Neural cell (in vitro differentiated cells): ENCODE data around the gene KIF6. TPM values are rescaled to one million over a fixed set of nuclear protein-coding genes. Genes with fewer than 3 reads are reported as not detected.

Experiments
- H2AFZ ChIP-seq: fragments of 200-600, 300-800 bp; sonication (generic), shearing (Covaris generic); 2 replicates; pipeline ENCODE4 v1.6.0; 2014; ENCODE audit warnings: low read depth, mild to moderate bottlenecking, antibody characterized with exemption, low read length, moderate library complexity
- H3F3A ChIP-seq: fragments of 200-600 bp; shearing (Covaris generic); 2 replicates; pipeline ENCODE4 v1.6.1; 2016; ENCODE audit warnings: mild to moderate bottlenecking, moderate library complexity, mixed read lengths, antibody characterized with exemption, low read length; ENCODE audit not compliant: insufficient read depth, poor library complexity, severe bottlenecking
- H3K27ac ChIP-seq: fragments of 200-600, 300-800 bp; sonication (generic), shearing (Covaris generic); 2 replicates; pipeline ENCODE4 v1.5.1; 2014; ENCODE audit warnings: mild to moderate bottlenecking, low read length, moderate library complexity
- H3K27me3 ChIP-seq: fragments of 300-800, 200-600 bp; sonication (generic), shearing (Covaris generic); 2 replicates; pipeline ENCODE4 v1.6.0; 2014; ENCODE audit warnings: mild to moderate bottlenecking, low read depth, low read length, moderate library complexity; ENCODE audit not compliant: insufficient read depth
- H3K36me3 ChIP-seq: fragments of 300-800, 200-600 bp; sonication (generic), shearing (Covaris generic); 2 replicates; pipeline ENCODE4 v1.5.1; 2014; ENCODE audit warnings: mild to moderate bottlenecking, antibody characterized with exemption, low read length, moderate library complexity; ENCODE audit not compliant: insufficient read depth
- H3K4me2 ChIP-seq: fragments of 300-800, 200-600 bp; sonication (generic), shearing (Covaris generic); 2 replicates; pipeline ENCODE4 v1.6.0; 2014; ENCODE audit warnings: mild to moderate bottlenecking, low read length
- H3K4me3 ChIP-seq: fragments of 300-800, 200-600 bp; sonication (generic), shearing (Covaris generic); 2 replicates; pipeline ENCODE4 v1.5.1; 2014; ENCODE audit warnings: mild to moderate bottlenecking, low read length, moderate library complexity
- H3K79me2 ChIP-seq: fragments of 200-600 bp; shearing (Covaris generic); replicated peaks from 2 replicates; pipeline ENCODE4 v1.6.0; 2014; ENCODE audit warnings: mild to moderate bottlenecking, low read length, moderate library complexity; ENCODE audit not compliant: insufficient read depth
- H3K9ac ChIP-seq: fragments of 300-800, 200-600 bp; sonication (generic), shearing (Covaris generic); 2 replicates; pipeline ENCODE4 v1.6.1; 2016; ENCODE audit warnings: mild to moderate bottlenecking, low read length, mixed read lengths
- H3K9me2 ChIP-seq: fragments of 200-600 bp; shearing (Covaris generic); 2 replicates; pipeline ENCODE4 v1.6.1; 2016; ENCODE audit warnings: mild to moderate bottlenecking, low read length, mixed read lengths; ENCODE audit not compliant: insufficient read depth
- H3K9me3 ChIP-seq: fragments of 200-600, 300-800 bp; sonication (generic), shearing (Covaris generic); 2 replicates; pipeline ENCODE4 v1.6.1; 2016; ENCODE audit warnings: mild to moderate bottlenecking, mixed run types, low read length, moderate library complexity, mixed read lengths
- H4K20me1 ChIP-seq: fragments of 200-600 bp; shearing (Covaris generic); 2 replicates; pipeline ENCODE4 v1.6.1; 2016; ENCODE audit warnings: mild to moderate bottlenecking, mixed run types; ENCODE audit not compliant: insufficient read depth
- CTCF ChIP-seq: fragments of 450-650 bp; IDR thresholded peaks from 2 replicates; pipeline ENCODE4 v1.5.1; 2014; ENCODE audit warnings: antibody characterized with exemption, mild to moderate bottlenecking, moderate library complexity; ENCODE audit not compliant: poor library complexity, severe bottlenecking
- EP300 ChIP-seq: fragments of 450-650 bp; conservative IDR thresholded peaks from 2 replicates; pipeline ENCODE4 v1.6.1; 2014; ENCODE audit warnings: antibody characterized with exemption, mild to moderate bottlenecking, moderate library complexity; ENCODE audit not compliant: poor library complexity, severe bottlenecking
- EZH2 ChIP-seq: fragments of 200-600, 300-800 bp; shearing (Covaris generic), sonication (generic); IDR thresholded peaks from 2 replicates; pipeline ENCODE4 v1.6.1; 2014; ENCODE audit warnings: antibody characterized with exemption, low read length, borderline replicate concordance, mild to moderate bottlenecking; ENCODE audit not compliant: insufficient read depth, poor library complexity, severe bottlenecking
- MXI1 ChIP-seq: fragments of 450-650 bp; conservative IDR thresholded peaks from 2 replicates; pipeline ENCODE4 v1.6.1; 2014; ENCODE audit warnings: antibody characterized with exemption, mild to moderate bottlenecking; ENCODE audit not compliant: poor library complexity, severe bottlenecking
- POLR2AphosphoS5 ChIP-seq: IDR thresholded peaks from 2 replicates; pipeline ENCODE4 v1.6.1; 2012
- RAD21 ChIP-seq: fragments of 450-650 bp; conservative IDR thresholded peaks from 2 replicates; pipeline ENCODE4 v1.6.1; 2014; ENCODE audit warnings: antibody characterized with exemption, mild to moderate bottlenecking, moderate library complexity
- REST ChIP-seq: IDR thresholded peaks from 2 replicates; pipeline ENCODE4 v1.6.1; 2012; ENCODE audit warnings: borderline replicate concordance
- SMC3 ChIP-seq: fragments of 450-650 bp; conservative IDR thresholded peaks from 2 replicates; pipeline ENCODE4 v1.6.1; 2014; ENCODE audit warnings: antibody characterized with exemption, mild to moderate bottlenecking, moderate library complexity; ENCODE audit not compliant: poor library complexity
- TAF1 ChIP-seq: IDR thresholded peaks from 2 replicates; pipeline ENCODE4 v1.6.1; 2012; ENCODE audit warnings: low read depth
- polyA plus RNA-seq: library from polyadenylated mRNA; depleted of rRNA; stranded (reverse); fragments of >200 nt; gene quantifications from 2 replicates; pipeline ENCODE4 v1.2.3, GENCODE V29; 2014

Gene KIF6
- polyA plus RNA-seq, 1 donor from 2014 or later = 2.1 TPM

GRCh38 chr6:39733704-39734103 is 8.5 kb upstream of the KIF6 start:
- Histone ChIP-seq H3K9me3 (no peaks in the 10 kb centered on the region), H3K27me3 (no peaks in the 10 kb centered on the region), H3K4me2 (no peak overlapping the region), H3F3A (no peaks in the 10 kb centered on the region), H3K9me2 (no peaks in the 10 kb centered on the region), H2AFZ (no peak overlapping the region), H4K20me1 (no peaks in the 10 kb centered on the region), H3K79me2 (no peaks in the 10 kb centered on the region), H3K36me3 (no peaks in the 10 kb centered on the region), H3K9ac (no peak overlapping the region), H3K27ac (no peak overlapping the region), H3K4me3 (no peak overlapping the region)
- TF ChIP-seq POLR2AphosphoS5 (no peak), RAD21 (no peak), SMC3 (no peak), CTCF (no peak), EP300 (no peak), MXI1 (no peak), EZH2 (no peak), REST (no peak), TAF1 (no peak)

DNA sequence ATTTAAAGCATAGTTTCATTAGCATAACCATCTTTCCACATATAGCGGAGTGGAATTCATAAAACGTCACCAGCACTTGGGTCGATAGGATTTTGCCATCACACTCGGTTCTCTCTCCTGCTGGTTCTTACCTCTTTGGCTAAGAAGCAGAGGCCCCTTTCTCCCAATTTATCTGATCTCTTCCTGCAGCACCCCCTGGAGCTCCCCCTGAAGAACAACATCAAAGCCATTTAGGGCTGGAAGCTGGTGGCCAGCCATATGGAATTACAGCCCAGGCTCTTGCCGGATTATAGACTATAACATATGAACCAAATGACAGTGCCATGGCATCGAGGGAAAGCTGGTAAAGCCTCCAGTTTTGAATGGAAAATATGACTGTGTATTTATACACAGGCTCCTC is 6.4 kb upstream of the KIF6 start:
- Histone ChIP-seq H3K4me2 (no peak overlapping the region), H3K27ac (no peak overlapping the region), H3K27me3 (no peaks in the 10 kb centered on the region), H2AFZ (no peak overlapping the region), H4K20me1 (no peaks in the 10 kb centered on the region), H3K79me2 (no peaks in the 10 kb centered on the region), H3K9ac (no peak overlapping the region), H3K9me2 (no peaks in the 10 kb centered on the region), H3K4me3 (no peak overlapping the region), H3K9me3 (no peaks in the 10 kb centered on the region), H3K36me3 (no peaks in the 10 kb centered on the region), H3F3A (no peaks in the 10 kb centered on the region)
- TF ChIP-seq REST (no peak), EP300 (no peak), POLR2AphosphoS5 (no peak), RAD21 (no peak), MXI1 (no peak), TAF1 (no peak), CTCF (no peak), EZH2 (no peak), SMC3 (no peak)
